Vagina (tissue), 2 donors: Measurements from ENCODE around the gene PCNX1.

Experiments used
- CTCF ChIP-seq, 3 experiments: fragments of 450-650 bp in 2 of 3; fragments of 200-600 bp in 1 of 3; sonication (generic) in 1 of 3; IDR thresholded peaks; one replicate each; pipeline ENCODE4 v1.5.1; 2017 to 2019; ENCODE audit warnings: antibody characterized with exemption in 3 of 3, mild to moderate bottlenecking in 2 of 3, moderate library complexity in 2 of 3
- POLR2A ChIP-seq, 2 donors: fragments of 450-650 bp; IDR thresholded peaks; one replicate each; pipeline ENCODE4 v1.6.1; 2017; ENCODE audit warnings: antibody characterized with exemption in 2 of 2, mild to moderate bottlenecking in 2 of 2, moderate library complexity in 2 of 2
- POLR2AphosphoS5 ChIP-seq, 2 donors: sonication (generic); formaldehyde crosslinking; IDR thresholded peaks; one replicate each; pipeline ENCODE4 v1.9.0; 2017; ENCODE audit warnings: antibody characterized with exemption in 2 of 2, mild to moderate bottlenecking in 2 of 2, low read depth in 1 of 2; ENCODE audit not compliant: insufficient read depth in 1 of 2

- no peak for TF ChIP-seq POLR2A (IDR thresholded peaks at IDR 0.05)
- no peak for TF ChIP-seq CTCF (IDR thresholded peaks at IDR 0.05)
- no peak for TF ChIP-seq POLR2AphosphoS5 (IDR thresholded peaks at IDR 0.05; ENCODE audit: insufficient read depth in 1 of 2, low read depth in 1 of 2)
Observed at GRCh38 chr14:70988452-70988851, 81.2 kb downstream of the PCNX1 start.
